SU-DHL-6 (cell line): ENCODE measurements around the gene HMG20A.

Source experiments
- EZH2phosphoT487 ChIP-seq: fragments of 200-600 bp; sonication (generic), shearing (Covaris generic); conservative IDR thresholded peaks from 2 replicates; pipeline ENCODE4 v1.6.1; 2018; ENCODE audit warnings: mild to moderate bottlenecking, antibody characterized with exemption, low read length, moderate library complexity, mixed read lengths
- TF ChIP-seq, protein P1 (sequence below): fragments of 200-600 bp; sonication (generic); IDR thresholded peaks from one replicate; pipeline ENCODE4 v1.5.1; 2017; ENCODE audit warnings: antibody characterized with exemption, mild to moderate bottlenecking, low read length, moderate library complexity; ENCODE audit not compliant: insufficient read depth, poor library complexity, severe bottlenecking

DNA sequence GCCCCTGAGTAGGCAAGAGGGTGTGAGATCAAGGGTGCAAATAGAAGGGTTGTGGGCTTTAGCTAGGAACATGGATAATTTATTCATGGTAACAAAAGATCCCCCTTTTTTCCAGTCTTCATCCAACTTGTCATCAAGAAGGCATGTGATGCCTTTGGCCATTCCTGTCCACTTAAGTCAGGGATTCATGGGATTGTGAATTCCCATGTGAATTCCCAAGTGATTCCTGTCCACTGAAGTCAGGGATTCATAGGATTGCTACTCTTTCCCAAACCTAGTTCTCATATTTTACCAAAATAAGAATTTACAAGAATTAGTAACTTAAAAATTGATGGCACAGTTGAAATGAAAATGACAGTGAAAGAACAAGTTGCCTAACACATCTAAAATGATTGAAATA, 40.8 kb downstream of the HMG20A start:
- TF ChIP-seq, protein P1, sequence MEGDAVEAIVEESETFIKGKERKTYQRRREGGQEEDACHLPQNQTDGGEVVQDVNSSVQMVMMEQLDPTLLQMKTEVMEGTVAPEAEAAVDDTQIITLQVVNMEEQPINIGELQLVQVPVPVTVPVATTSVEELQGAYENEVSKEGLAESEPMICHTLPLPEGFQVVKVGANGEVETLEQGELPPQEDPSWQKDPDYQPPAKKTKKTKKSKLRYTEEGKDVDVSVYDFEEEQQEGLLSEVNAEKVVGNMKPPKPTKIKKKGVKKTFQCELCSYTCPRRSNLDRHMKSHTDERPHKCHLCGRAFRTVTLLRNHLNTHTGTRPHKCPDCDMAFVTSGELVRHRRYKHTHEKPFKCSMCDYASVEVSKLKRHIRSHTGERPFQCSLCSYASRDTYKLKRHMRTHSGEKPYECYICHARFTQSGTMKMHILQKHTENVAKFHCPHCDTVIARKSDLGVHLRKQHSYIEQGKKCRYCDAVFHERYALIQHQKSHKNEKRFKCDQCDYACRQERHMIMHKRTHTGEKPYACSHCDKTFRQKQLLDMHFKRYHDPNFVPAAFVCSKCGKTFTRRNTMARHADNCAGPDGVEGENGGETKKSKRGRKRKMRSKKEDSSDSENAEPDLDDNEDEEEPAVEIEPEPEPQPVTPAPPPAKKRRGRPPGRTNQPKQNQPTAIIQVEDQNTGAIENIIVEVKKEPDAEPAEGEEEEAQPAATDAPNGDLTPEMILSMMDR, result no peak
- no peak for TF ChIP-seq EZH2phosphoT487
